ENCODE data around the gene TRAPPC11. TPM values are rescaled to one million over a fixed set of nuclear protein-coding genes. Genes with fewer than 3 reads are reported as not detected.
A peak's percentile ranks its signal among the peaks of the same experiment; 100 is the strongest.

Gene TRAPPC11
- total and polyA plus RNA-seq, 9 donors, result 19.9 to 34.3 (median 22.8) TPM

DNA sequence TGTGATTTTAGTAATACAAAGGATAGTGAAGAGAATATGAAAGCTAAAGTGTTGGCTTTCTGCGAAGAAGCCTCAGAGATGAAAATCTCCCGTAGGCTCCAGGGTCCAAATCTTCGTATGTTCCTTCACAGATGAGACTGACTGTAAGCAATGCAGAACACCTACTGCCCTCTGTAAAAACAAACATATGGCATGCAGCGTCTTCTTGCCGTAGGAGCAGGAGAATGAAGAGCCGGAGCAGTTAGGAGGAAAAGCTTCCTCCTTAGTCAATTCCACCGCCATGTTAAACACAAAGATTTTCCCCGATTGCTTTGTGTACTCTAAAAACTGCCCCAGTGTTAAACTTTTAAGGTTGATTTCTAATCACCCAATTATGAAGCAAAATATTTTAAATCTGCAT lies 22.6 kb upstream of the TRAPPC11 start:
- 90% methylated on average over 5 of the region's 8 CpGs for WGBS (ENCODE audit: insufficient coverage)
- no peaks in the 10 kb centered on the region for H3K36me3 ChIP-seq (ENCODE audit: control insufficient read depth, insufficient read depth, low read length)
- no peak overlapping the region for H3K27ac ChIP-seq (ENCODE audit: low read length)
- H3K27me3 ChIP-seq (ENCODE audit: control insufficient read depth, insufficient read depth, low read length), result no peaks in the 10 kb centered on the region
- no peak overlapping the region for H3K4me3 ChIP-seq (ENCODE audit: low read length)
- no peaks in the 10 kb centered on the region for H3K9me3 ChIP-seq (replicated peaks; ENCODE audit: control insufficient read depth, low read depth, low read length)
- no peak for DNase-seq
- H3K4me1 ChIP-seq (ENCODE audit: control insufficient read depth, insufficient read depth, low read length), result peaks cover 4% of the 10 kb centered on the region

DNA sequence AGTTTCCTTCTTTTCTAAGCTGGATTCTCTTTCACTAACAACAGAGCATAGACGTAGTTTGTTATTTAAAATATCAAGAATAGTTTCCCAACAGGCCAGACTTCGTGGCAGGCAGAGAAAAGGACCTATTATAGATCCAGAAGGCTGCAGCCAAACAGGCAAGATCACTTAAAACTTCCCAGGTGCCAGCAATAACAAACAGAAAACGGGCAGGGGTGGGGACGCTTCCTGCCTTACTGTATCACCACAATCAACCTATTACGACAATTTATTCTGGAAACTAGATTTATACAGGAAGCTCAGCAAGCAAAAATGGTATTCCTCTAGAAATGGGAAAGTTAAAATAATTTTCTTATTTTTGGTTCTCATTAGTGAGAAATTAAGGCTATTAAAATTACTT lies 22.2 kb upstream of the TRAPPC11 start:
- Histone ChIP-seq H3K27me3 (ENCODE audit: control insufficient read depth, insufficient read depth, low read length) (no peaks in the 10 kb centered on the region), H3K27ac (ENCODE audit: low read length) (no peak overlapping the region), H3K36me3 (ENCODE audit: control insufficient read depth, insufficient read depth, low read length) (no peaks in the 10 kb centered on the region), H3K4me1 (ENCODE audit: control insufficient read depth, insufficient read depth, low read length) (peaks cover 4% of the 10 kb centered on the region), H3K9me3 (replicated peaks; ENCODE audit: control insufficient read depth, low read depth, low read length) (no peaks in the 10 kb centered on the region), H3K4me3 (ENCODE audit: low read length) (no peak overlapping the region)
- DNase-seq, result no peak
- WGBS (ENCODE audit: insufficient coverage), result 40% methylated on average over 1 of the region's 5 CpGs

DNA sequence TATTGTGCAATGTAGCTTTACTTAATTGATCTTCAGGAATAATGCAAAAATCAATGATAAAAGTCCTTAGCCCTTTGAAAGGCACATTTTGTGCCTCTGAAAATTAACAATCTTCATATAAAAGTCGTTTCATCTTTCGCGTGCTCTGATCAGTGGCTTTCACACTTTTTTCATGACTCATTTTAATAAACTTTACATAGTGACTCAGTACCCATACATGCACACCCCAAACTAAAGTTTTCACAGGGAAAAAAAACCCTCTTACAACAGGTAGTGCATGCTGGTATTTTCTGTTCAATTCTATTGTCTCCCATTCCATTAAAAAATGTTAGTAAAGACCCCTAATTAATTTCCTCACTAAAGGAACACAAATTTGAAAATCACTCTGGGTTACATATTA lies 21.6 kb upstream of the TRAPPC11 start:
- 91% methylated on average over 3 of the region's 3 CpGs for WGBS (ENCODE audit: insufficient coverage)
- Histone ChIP-seq H3K27me3 (ENCODE audit: control insufficient read depth, insufficient read depth, low read length) (no peaks in the 10 kb centered on the region), H3K4me3 (ENCODE audit: low read length) (no peak overlapping the region), H3K27ac (ENCODE audit: low read length) (no peak overlapping the region), H3K9me3 (replicated peaks; ENCODE audit: control insufficient read depth, low read depth, low read length) (no peaks in the 10 kb centered on the region), H3K36me3 (ENCODE audit: control insufficient read depth, insufficient read depth, low read length) (no peaks in the 10 kb centered on the region), H3K4me1 (ENCODE audit: control insufficient read depth, insufficient read depth, low read length) (peaks cover 4% of the 10 kb centered on the region)
- no peak for DNase-seq

DNA sequence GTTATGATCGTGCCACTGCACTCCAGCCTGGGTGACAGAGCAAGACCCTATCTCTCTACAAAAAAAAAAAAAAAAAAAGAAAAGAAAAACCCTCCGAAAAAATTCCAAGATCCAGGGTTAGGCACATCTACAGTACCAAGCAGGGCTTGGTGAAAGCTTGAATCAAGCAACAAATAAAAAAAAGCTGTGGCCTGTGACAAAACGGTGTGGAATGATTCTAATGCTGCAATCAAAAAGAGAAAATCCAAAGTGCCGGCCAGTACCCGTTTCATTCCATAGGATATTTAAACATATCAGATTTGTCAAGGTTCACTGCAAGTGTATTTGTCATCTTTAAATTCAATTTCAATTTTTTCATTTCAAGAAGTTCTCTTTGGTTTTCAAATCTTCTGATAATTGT lies 20.7 kb upstream of the TRAPPC11 start:
- no peaks in the 10 kb centered on the region for H3K36me3 ChIP-seq (ENCODE audit: control insufficient read depth, insufficient read depth, low read length)
- DNase-seq, result no peak
- no peaks in the 10 kb centered on the region for H3K27me3 ChIP-seq (ENCODE audit: control insufficient read depth, insufficient read depth, low read length)
- no peak overlapping the region for H3K4me3 ChIP-seq (ENCODE audit: low read length)
- WGBS (ENCODE audit: insufficient coverage), result no CpG with 5 or more reads among the region's 5 CpGs
- H3K9me3 ChIP-seq (replicated peaks; ENCODE audit: control insufficient read depth, low read depth, low read length), result no peaks in the 10 kb centered on the region
- H3K27ac ChIP-seq (ENCODE audit: low read length), result no peak overlapping the region
- peaks cover 4% of the 10 kb centered on the region for H3K4me1 ChIP-seq (ENCODE audit: control insufficient read depth, insufficient read depth, low read length)

DNA sequence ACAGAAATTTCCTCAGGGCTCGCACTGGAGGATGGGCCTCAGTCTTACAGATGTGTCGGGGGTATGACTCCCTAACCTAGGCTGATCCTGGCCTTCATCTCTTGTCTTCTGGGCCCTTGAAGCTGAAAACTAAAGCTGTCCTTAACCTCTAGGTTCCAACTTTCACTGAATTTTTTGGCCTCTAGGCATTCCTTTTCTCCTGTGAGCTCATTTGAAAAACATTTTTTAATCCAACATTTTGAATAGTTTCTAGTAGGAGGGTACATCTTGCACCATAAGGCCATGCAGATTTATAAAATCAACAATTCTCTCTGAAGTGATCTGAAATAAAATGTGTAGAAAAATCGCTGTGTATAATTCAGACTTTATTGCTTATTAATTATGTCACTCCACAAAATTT lies 19.8 kb upstream of the TRAPPC11 start:
- Histone ChIP-seq H3K4me1 (ENCODE audit: control insufficient read depth, insufficient read depth, low read length) (peaks cover 4% of the 10 kb centered on the region), H3K36me3 (ENCODE audit: control insufficient read depth, insufficient read depth, low read length) (peaks cover 2% of the 10 kb centered on the region), H3K27ac (ENCODE audit: low read length) (no peak overlapping the region), H3K27me3 (ENCODE audit: control insufficient read depth, insufficient read depth, low read length) (no peaks in the 10 kb centered on the region), H3K4me3 (ENCODE audit: low read length) (no peak overlapping the region), H3K9me3 (replicated peaks; ENCODE audit: control insufficient read depth, low read depth, low read length) (no peaks in the 10 kb centered on the region)
- 95% methylated on average over 2 of the region's 3 CpGs for WGBS (ENCODE audit: insufficient coverage)
- DNase-seq, result no peak

DNA sequence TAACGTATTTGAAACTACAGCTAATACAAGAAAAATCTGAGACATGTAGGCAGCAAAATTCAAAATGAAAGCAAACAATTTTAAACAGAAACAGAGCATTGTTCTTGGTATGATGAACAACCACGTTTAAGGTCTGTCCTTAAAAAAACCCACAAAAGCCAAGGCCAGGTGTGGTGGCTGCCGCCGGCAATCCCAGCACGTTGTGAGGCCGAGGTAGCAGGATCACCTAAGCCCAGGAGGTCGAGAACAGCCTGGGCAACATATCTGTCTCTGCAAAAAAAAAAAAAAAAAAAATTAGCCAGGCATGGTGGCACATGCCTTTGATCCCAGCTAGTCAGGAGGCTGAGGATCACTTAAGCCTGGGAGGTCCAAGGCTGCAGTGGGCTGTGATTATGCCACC lies 13.8 kb upstream of the TRAPPC11 start:
- H3K4me1 ChIP-seq (ENCODE audit: control insufficient read depth, insufficient read depth, low read length), result no peaks in the 10 kb centered on the region
- no peak for DNase-seq
- no CpG with 5 or more reads among the region's 7 CpGs for WGBS (ENCODE audit: insufficient coverage)
- no peaks in the 10 kb centered on the region for H3K27me3 ChIP-seq (ENCODE audit: control insufficient read depth, insufficient read depth, low read length)
- H3K36me3 ChIP-seq (ENCODE audit: control insufficient read depth, insufficient read depth, low read length), result peaks cover 22% of the 10 kb centered on the region
- no peak overlapping the region for H3K27ac ChIP-seq (ENCODE audit: low read length)
- no peak overlapping the region for H3K4me3 ChIP-seq (ENCODE audit: low read length)
- no peaks in the 10 kb centered on the region for H3K9me3 ChIP-seq (replicated peaks; ENCODE audit: control insufficient read depth, low read depth, low read length)

DNA sequence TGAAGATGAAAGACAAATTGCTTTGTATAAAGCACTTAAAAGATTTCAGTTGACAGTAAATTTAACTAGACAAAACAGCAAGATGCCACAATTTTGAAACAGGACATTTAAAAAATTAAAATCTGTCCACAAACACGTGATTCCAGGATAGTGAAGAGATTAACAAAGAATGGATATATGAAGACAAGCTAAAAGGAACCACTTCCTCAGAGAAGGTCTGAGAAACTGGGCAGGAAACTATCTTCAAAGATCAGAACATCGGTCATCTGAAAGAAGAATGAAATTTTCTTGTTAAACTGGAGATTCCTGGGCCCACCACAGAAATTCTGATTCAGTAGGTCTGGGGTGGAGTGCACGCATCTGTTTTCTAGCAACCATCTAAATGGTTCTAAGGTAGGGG lies 1.5 kb upstream of the TRAPPC11 start:
- WGBS (ENCODE audit: insufficient coverage), result 75% methylated on average over 2 of the region's 3 CpGs
- H3K27ac ChIP-seq (ENCODE audit: low read length), result no peak overlapping the region
- no peaks in the 10 kb centered on the region for H3K27me3 ChIP-seq (ENCODE audit: control insufficient read depth, insufficient read depth, low read length)
- H3K9me3 ChIP-seq (replicated peaks; ENCODE audit: control insufficient read depth, low read depth, low read length), result no peaks in the 10 kb centered on the region
- H3K36me3 ChIP-seq (ENCODE audit: control insufficient read depth, insufficient read depth, low read length), result peaks cover 12% of the 10 kb centered on the region
- peaks cover 7% of the 10 kb centered on the region for H3K4me1 ChIP-seq (ENCODE audit: control insufficient read depth, insufficient read depth, low read length)
- no peak for DNase-seq
- H3K4me3 ChIP-seq (ENCODE audit: low read length), result no peak overlapping the region

DNA sequence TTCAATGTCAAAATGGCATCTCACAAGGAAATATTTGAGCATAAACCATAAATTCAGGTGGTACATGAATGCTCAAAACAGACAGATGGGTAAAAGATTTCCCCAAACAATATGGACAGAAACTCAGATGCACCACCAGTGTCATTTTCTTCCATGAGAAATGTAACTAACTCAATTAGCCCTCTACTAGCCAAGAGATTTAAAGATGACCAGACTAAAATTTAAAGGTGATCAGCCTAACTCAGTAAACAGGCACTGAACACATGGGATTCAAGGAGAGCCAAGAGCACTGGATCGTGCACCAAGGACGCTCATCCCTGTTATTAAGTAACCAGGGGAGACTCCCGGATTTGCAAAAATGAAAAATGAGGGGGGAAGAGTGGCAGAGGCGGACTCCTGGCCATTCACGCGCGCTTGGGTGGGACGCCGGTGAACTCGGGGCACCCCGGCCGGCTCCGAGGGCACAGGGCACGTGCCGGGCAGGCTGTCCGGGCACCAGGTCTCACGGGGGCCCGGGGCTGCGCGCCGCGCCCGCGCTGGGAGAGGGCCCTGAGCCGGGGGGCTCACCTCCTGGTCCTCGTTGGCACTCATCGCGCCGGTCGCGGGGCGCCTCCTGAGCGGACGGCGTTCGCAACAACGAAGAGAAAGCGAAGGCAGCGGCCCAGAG lies 598 bp upstream of the TRAPPC11 start:
- no peaks in the 10 kb centered on the region for H3K9me3 ChIP-seq (replicated peaks; ENCODE audit: control insufficient read depth, low read depth, low read length)
- WGBS (ENCODE audit: insufficient coverage), result under 1% methylated on average over 19 of the region's 39 CpGs
- H3K27ac ChIP-seq (ENCODE audit: low read length), result peak overlapping the region; percentile 49
- H3K36me3 ChIP-seq (ENCODE audit: control insufficient read depth, insufficient read depth, low read length), result peaks cover 12% of the 10 kb centered on the region
- DNase-seq, result peak; percentile 40
- H3K4me1 ChIP-seq (ENCODE audit: control insufficient read depth, insufficient read depth, low read length), result peaks cover 7% of the 10 kb centered on the region
- peak overlapping the region; percentile 79 for H3K4me3 ChIP-seq (ENCODE audit: low read length)
- H3K27me3 ChIP-seq (ENCODE audit: control insufficient read depth, insufficient read depth, low read length), result no peaks in the 10 kb centered on the region

DNA sequence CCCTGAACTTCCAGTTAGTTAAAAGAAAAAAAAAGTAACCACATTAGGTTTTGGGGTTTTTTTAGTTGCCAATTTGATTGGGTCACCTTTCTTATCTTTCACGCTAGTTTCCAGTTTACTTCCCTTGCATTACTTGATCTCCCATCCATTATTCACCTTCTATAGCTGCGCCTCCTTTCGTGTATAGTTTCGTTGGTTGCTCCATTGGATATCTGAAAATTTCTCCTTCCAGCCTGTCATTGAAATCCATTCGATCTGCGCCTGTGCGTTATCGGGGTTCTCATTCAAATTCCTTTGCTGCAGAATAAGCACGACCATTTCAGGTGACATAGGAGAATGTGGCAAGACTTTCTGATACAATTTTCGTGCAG lies 764 bp downstream of the TRAPPC11 start:
- H3K4me3 ChIP-seq (ENCODE audit: low read length), result peak overlapping the region; percentile 87
- peaks cover 7% of the 10 kb centered on the region for H3K4me1 ChIP-seq (ENCODE audit: control insufficient read depth, insufficient read depth, low read length)
- H3K27me3 ChIP-seq (ENCODE audit: control insufficient read depth, insufficient read depth, low read length), result no peaks in the 10 kb centered on the region
- H3K36me3 ChIP-seq (ENCODE audit: control insufficient read depth, insufficient read depth, low read length), result peaks cover 5% of the 10 kb centered on the region
- WGBS (ENCODE audit: insufficient coverage), result 0% methylated on average over 2 of the region's 10 CpGs
- peak overlapping the region; percentile 96 for H3K27ac ChIP-seq (ENCODE audit: low read length)
- no peak for DNase-seq
- H3K9me3 ChIP-seq (replicated peaks; ENCODE audit: control insufficient read depth, low read depth, low read length), result no peaks in the 10 kb centered on the region

DNA sequence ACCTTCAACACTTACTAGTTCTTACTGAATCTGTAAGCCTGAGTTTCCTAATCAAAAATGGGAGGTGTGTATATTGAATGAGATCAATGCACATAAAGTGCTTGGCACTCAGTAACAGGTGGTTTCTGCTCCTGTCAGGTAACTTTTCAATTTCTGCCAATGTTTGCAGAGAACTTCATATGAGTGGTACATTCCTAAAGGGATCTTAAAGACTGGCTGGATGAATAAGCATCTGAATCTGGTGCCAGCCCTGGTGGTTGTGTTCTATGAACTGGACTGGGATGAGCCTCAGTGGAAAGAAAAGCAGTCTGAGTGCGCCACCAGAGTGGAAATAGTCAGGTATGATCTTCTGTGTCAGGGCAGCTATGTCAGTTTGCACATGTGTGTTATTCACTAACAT lies 7.0 kb downstream of the TRAPPC11 start:
- Histone ChIP-seq H3K36me3 (ENCODE audit: control insufficient read depth, insufficient read depth, low read length) (peaks cover 24% of the 10 kb centered on the region), H3K9me3 (replicated peaks; ENCODE audit: control insufficient read depth, low read depth, low read length) (no peaks in the 10 kb centered on the region), H3K4me1 (ENCODE audit: control insufficient read depth, insufficient read depth, low read length) (no peaks in the 10 kb centered on the region), H3K27me3 (ENCODE audit: control insufficient read depth, insufficient read depth, low read length) (no peaks in the 10 kb centered on the region), H3K4me3 (ENCODE audit: low read length) (no peak overlapping the region), H3K27ac (ENCODE audit: low read length) (no peak overlapping the region)
- no peak for DNase-seq
- 100% methylated on average over 1 of the region's 1 CpG for WGBS (ENCODE audit: insufficient coverage)

DNA sequence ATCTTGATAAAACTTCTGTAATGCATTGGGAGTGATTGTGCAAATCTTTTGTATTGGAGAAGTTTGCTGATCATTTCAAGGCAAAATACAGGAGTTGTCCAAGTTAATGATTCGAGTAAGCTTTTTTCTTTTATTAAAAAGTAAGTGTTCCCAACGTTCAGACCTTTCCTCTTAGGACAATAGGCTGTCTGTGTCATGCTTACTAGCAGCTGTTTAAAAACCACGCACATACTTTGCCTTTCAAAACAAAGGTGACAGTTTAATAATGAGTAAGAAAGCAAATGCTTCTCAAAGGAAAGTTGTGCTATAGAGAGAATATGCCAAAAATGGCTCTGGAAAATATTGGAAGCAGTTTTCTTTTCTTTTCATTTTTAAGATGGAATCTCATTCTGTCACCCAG lies 11.2 kb downstream of the TRAPPC11 start:
- Histone ChIP-seq H3K4me3 (ENCODE audit: low read length) (no peak overlapping the region), H3K36me3 (ENCODE audit: control insufficient read depth, insufficient read depth, low read length) (peaks cover 24% of the 10 kb centered on the region), H3K27me3 (ENCODE audit: control insufficient read depth, insufficient read depth, low read length) (no peaks in the 10 kb centered on the region), H3K4me1 (ENCODE audit: control insufficient read depth, insufficient read depth, low read length) (no peaks in the 10 kb centered on the region), H3K9me3 (replicated peaks; ENCODE audit: control insufficient read depth, low read depth, low read length) (no peaks in the 10 kb centered on the region), H3K27ac (ENCODE audit: low read length) (no peak overlapping the region)
- DNase-seq, result no peak
- WGBS (ENCODE audit: insufficient coverage), result no CpG with 5 or more reads among the region's 3 CpGs

All from muscle of leg (tissue), 11 donors.